Hepatocyte (in vitro differentiated cells): ENCODE measurements around the gene SPON1. TPM values are rescaled to one million over a fixed set of nuclear protein-coding genes. Genes with fewer than 3 reads are reported as not detected.

ENCODE experiments used
- DNase-seq: peaks from one replicate; pipeline ENCODE4 v3.0.0-alpha.2; 2016; ENCODE audit warnings: low spot score
- H2AFZ ChIP-seq: fragments of 200-600 bp; sonication (generic); 2 replicates; pipeline ENCODE4 v1.6.0; 2016; ENCODE audit warnings: antibody characterized with exemption, mild to moderate bottlenecking
- H3K27ac ChIP-seq: fragments of 200-600 bp; sonication (generic); 2 replicates; pipeline ENCODE4 v1.5.1; 2016; ENCODE audit warnings: mild to moderate bottlenecking
- H3K27me3 ChIP-seq: fragments of 200-600 bp; sonication (generic); 2 replicates; pipeline ENCODE4 v1.6.1; 2016
- H3K36me3 ChIP-seq: fragments of 200-600 bp; sonication (generic); replicated peaks from 2 replicates; pipeline ENCODE4 v1.5.1; 2016; ENCODE audit warnings: low read depth; ENCODE audit not compliant: insufficient read depth
- H3K4me1 ChIP-seq: fragments of 200-600 bp; sonication (generic); 2 replicates; pipeline ENCODE4 v1.5.1; 2016; ENCODE audit warnings: mild to moderate bottlenecking, moderate library complexity; ENCODE audit not compliant: insufficient read depth
- H3K4me2 ChIP-seq: fragments of 200-600 bp; sonication (generic); 2 replicates; pipeline ENCODE4 v1.6.0; 2016
- H3K4me3 ChIP-seq: fragments of 200-600 bp; sonication (generic); 2 replicates; pipeline ENCODE4 v1.5.1; 2016; ENCODE audit warnings: mild to moderate bottlenecking
- H3K79me2 ChIP-seq: fragments of 200-600 bp; sonication (generic); 2 replicates; pipeline ENCODE4 v1.6.0; 2017; ENCODE audit warnings: mild to moderate bottlenecking
- H3K9me2 ChIP-seq: fragments of 200-600 bp; sonication (generic); replicated peaks from 2 replicates; pipeline ENCODE4 v1.6.0; 2017; ENCODE audit warnings: mild to moderate bottlenecking; ENCODE audit not compliant: insufficient read depth
- H3K9me3 ChIP-seq: fragments of 200-600 bp; sonication (generic); 2 replicates; pipeline ENCODE4 v1.5.1; 2016; ENCODE audit warnings: low read depth, mild to moderate bottlenecking
- H4K20me1 ChIP-seq: fragments of 200-600 bp; sonication (generic); 2 replicates; pipeline ENCODE4 v1.6.0; 2016; ENCODE audit warnings: mild to moderate bottlenecking; ENCODE audit not compliant: insufficient read depth, poor library complexity, severe bottlenecking
- EZH2 ChIP-seq: fragments of 200-600 bp; sonication (generic); IDR thresholded peaks from 2 replicates; pipeline ENCODE4 v1.6.1; 2016; ENCODE audit warnings: antibody characterized with exemption, mild to moderate bottlenecking, borderline replicate concordance
- EZH2phosphoT487 ChIP-seq: fragments of 200-600 bp; sonication (generic); IDR thresholded peaks from one replicate; pipeline ENCODE4 v1.6.1; 2018; ENCODE audit warnings: antibody characterized with exemption, mild to moderate bottlenecking, low read depth, moderate library complexity; ENCODE audit not compliant: unreplicated experiment, severe bottlenecking
- WGBS: methylation state at CpG from one replicate; pipeline ENCODE4 v1.1.6; 2016; ENCODE audit warnings: low lambda C conversion rate; ENCODE audit errors: missing lambda C conversion rate; 5-methylcytosine and 5-hydroxymethylcytosine counted together
- polyA plus RNA-seq: library from polyadenylated mRNA; unstranded; fragments of >200 nt; fragmentation: Nextera tagmentation; extraction: Ambion mirVana; gene quantifications from 2 replicates; pipeline ENCODE4 v1.2.1, GENCODE V29; 2016
- total RNA-seq: library from RNA; depleted of rRNA; stranded (reverse); fragments of >200 nt; gene quantifications from 2 replicates; pipeline ENCODE4 v1.2.3, GENCODE V29; 2014
- TF ChIP-seq, protein P1 (sequence below): fragments of 200-600 bp; sonication (generic); IDR thresholded peaks from 2 replicates; pipeline ENCODE4 v1.5.1; 2016; ENCODE audit warnings: antibody characterized with exemption, mild to moderate bottlenecking; ENCODE audit not compliant: poor library complexity

Gene SPON1
- total and polyA plus RNA-seq, 2 experiments from 2014 or later, result 47.8 to 73.1 TPM

DNA sequence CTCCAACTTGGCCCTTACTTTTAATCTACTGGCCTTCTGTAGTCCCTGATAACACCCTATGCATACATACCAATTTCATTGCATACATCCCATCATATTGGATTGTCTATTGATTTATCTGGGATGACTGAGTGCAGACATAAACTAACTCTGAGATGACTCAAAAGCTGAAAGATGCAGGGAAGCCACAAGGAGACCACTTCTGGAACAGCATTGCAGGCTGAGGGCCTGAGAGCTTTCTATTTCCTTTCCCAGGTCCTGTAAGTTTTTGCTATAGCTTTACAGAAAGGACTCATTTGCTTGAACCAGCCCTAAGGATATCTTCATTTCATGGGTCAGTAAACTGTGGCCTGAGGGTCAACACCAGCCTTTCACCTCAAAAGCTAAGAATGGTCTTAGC, 15.1 kb upstream of the SPON1 start:
- Histone ChIP-seq H3K27ac (no peak overlapping the region), H3K4me2 (no peak overlapping the region), H3K9me3 (no peaks in the 10 kb centered on the region), H3K27me3 (no peaks in the 10 kb centered on the region), H3K79me2 (no peaks in the 10 kb centered on the region), H2AFZ (no peak overlapping the region), H4K20me1 (no peaks in the 10 kb centered on the region), H3K4me1 (no peaks in the 10 kb centered on the region), H3K4me3 (no peak overlapping the region), H3K9me2 (no peaks in the 10 kb centered on the region), H3K36me3 (no peaks in the 10 kb centered on the region)
- TF ChIP-seq EZH2phosphoT487 (no peak), EZH2 (no peak)
- TF ChIP-seq, protein P1, sequence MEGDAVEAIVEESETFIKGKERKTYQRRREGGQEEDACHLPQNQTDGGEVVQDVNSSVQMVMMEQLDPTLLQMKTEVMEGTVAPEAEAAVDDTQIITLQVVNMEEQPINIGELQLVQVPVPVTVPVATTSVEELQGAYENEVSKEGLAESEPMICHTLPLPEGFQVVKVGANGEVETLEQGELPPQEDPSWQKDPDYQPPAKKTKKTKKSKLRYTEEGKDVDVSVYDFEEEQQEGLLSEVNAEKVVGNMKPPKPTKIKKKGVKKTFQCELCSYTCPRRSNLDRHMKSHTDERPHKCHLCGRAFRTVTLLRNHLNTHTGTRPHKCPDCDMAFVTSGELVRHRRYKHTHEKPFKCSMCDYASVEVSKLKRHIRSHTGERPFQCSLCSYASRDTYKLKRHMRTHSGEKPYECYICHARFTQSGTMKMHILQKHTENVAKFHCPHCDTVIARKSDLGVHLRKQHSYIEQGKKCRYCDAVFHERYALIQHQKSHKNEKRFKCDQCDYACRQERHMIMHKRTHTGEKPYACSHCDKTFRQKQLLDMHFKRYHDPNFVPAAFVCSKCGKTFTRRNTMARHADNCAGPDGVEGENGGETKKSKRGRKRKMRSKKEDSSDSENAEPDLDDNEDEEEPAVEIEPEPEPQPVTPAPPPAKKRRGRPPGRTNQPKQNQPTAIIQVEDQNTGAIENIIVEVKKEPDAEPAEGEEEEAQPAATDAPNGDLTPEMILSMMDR, result no peak
- no peak for DNase-seq

DNA sequence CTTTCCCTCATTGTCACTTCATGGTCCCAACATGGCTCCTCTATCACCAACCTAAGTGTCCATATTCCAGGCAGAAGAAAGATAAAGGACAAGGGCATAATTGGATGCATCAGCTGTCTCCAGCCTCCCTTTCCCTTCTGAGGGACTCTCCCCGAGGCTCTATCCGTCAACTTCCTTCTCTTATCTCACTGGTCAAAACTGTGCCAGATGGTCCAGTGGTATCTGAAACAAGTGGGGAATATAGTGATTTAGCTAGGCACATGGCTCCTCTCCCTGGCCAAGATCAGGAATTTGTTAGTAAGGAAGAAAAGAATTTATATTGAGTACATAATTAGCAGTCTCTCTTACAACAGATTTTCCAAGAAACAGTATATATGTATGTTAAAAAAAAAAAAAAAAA, 12.6 kb upstream of the SPON1 start:
- 69% methylated on average over 2 of the region's 2 CpGs for WGBS
- Histone ChIP-seq H3K4me3 (no peak overlapping the region), H4K20me1 (no peaks in the 10 kb centered on the region), H3K27me3 (peaks cover 4% of the 10 kb centered on the region), H3K36me3 (no peaks in the 10 kb centered on the region), H3K4me2 (no peak overlapping the region), H3K27ac (no peak overlapping the region), H3K9me3 (no peaks in the 10 kb centered on the region), H3K9me2 (no peaks in the 10 kb centered on the region), H3K4me1 (no peaks in the 10 kb centered on the region), H3K79me2 (no peaks in the 10 kb centered on the region), H2AFZ (no peak overlapping the region)
- DNase-seq, result no peak
- TF ChIP-seq EZH2 (no peak), EZH2phosphoT487 (no peak)
- TF ChIP-seq, protein P1, result no peak

DNA sequence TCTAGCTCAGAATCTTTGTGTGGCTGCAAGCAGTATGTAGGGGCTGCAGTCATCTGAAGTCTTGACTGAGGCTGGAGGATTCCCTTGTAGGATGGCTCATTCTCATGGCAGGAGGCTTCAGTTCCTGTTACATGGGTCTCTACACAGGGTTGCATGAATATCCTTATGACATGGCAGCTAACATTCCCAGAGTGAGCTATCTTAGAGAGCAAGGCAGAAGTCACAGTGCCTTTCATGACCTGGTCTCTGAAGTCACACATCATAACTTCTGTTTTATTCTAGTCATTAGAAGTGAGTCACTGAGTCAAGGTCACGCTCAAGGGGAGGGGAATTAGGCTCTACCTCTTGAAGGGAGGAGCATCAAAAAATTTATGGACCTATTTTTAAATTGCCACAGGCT, 10.3 kb upstream of the SPON1 start:
- Histone ChIP-seq H3K9me3 (no peaks in the 10 kb centered on the region), H3K4me3 (no peak overlapping the region), H4K20me1 (no peaks in the 10 kb centered on the region), H3K4me2 (no peak overlapping the region), H3K27me3 (peaks cover 4% of the 10 kb centered on the region), H3K9me2 (no peaks in the 10 kb centered on the region), H3K36me3 (no peaks in the 10 kb centered on the region), H3K27ac (no peak overlapping the region), H2AFZ (no peak overlapping the region), H3K79me2 (no peaks in the 10 kb centered on the region), H3K4me1 (no peaks in the 10 kb centered on the region)
- 89% methylated on average over 1 of the region's 1 CpG for WGBS
- TF ChIP-seq EZH2phosphoT487, result no peak
- no peak for TF ChIP-seq EZH2
- TF ChIP-seq, protein P1, result no peak
- no peak for DNase-seq

DNA sequence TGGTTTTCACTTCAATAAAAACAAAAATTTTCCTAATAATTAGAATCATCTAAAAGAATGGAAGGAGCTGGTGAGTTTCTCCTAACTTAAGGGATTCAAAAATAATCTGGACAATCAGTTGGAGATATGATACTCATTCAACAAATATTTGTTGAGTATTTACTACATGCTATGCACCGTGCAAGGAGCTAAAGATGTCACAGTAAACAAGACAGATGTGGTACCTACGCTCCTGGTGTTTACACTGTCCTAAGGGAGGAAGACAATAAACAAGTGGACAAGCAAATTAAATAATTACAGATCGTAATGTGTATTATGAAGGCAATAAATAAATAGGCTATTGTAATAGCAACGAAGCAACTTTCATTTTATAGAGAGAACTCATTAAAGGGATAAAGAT, 9.9 kb upstream of the SPON1 start:
- Histone ChIP-seq H3K4me2 (no peak overlapping the region), H2AFZ (no peak overlapping the region), H3K36me3 (no peaks in the 10 kb centered on the region), H3K4me3 (no peak overlapping the region), H3K27ac (no peak overlapping the region), H3K79me2 (no peaks in the 10 kb centered on the region), H3K4me1 (no peaks in the 10 kb centered on the region), H4K20me1 (no peaks in the 10 kb centered on the region), H3K9me3 (no peaks in the 10 kb centered on the region), H3K9me2 (no peaks in the 10 kb centered on the region), H3K27me3 (peaks cover 4% of the 10 kb centered on the region)
- DNase-seq, result no peak
- WGBS, result 66% methylated on average over 4 of the region's 4 CpGs
- TF ChIP-seq, protein P1, result no peak
- no peak for TF ChIP-seq EZH2phosphoT487
- TF ChIP-seq EZH2, result no peak
